Thymus (tissue), 11 donors: ENCODE data around the gene KLHL21. TPM values are rescaled to one million over a fixed set of nuclear protein-coding genes. Genes with fewer than 3 reads are reported as not detected.

Experiments
- DNase-seq, 9 donors: peaks; one replicate each; pipeline ENCODE4 v3.0.0-alpha.2; 2013; ENCODE audit warnings: low spot score in 9 of 9, low read depth in 6 of 9, missing footprints in 1 of 9
- H3K27ac ChIP-seq, 2 donors: one replicate each; pipeline ENCODE4 v1.5.1; 2013; ENCODE audit warnings: control low read depth in 1 of 2, low read depth in 1 of 2, low read length in 1 of 2, mild to moderate bottlenecking in 1 of 2, moderate library complexity in 1 of 2
- H3K27me3 ChIP-seq, 2 donors: one replicate each; pipeline ENCODE4 v1.5.1; 2013; ENCODE audit warnings: low read length in 1 of 2; ENCODE audit not compliant: control insufficient read depth in 2 of 2, insufficient read depth in 1 of 2
- H3K36me3 ChIP-seq, 2 donors: one replicate each; pipeline ENCODE4 v1.5.1; 2013; ENCODE audit warnings: low read length in 1 of 2, mild to moderate bottlenecking in 1 of 2, moderate library complexity in 1 of 2; ENCODE audit not compliant: control insufficient read depth in 2 of 2, insufficient read depth in 2 of 2
- H3K4me1 ChIP-seq, 2 donors: one replicate each; pipeline ENCODE4 v1.5.1; 2013; ENCODE audit warnings: low read length in 2 of 2; ENCODE audit not compliant: control insufficient read depth in 2 of 2, insufficient read depth in 2 of 2
- H3K4me3 ChIP-seq, 2 donors: one replicate each; pipeline ENCODE4 v1.5.1; 2013; ENCODE audit warnings: low read length in 2 of 2, control low read depth in 1 of 2, mild to moderate bottlenecking in 1 of 2
- H3K9me3 ChIP-seq, 2 donors: one replicate each; pipeline ENCODE4 v1.5.1; 2013; ENCODE audit warnings: low read length in 1 of 2, mild to moderate bottlenecking in 1 of 2; ENCODE audit not compliant: control insufficient read depth in 2 of 2, insufficient read depth in 1 of 2
- WGBS: extraction: QIAGEN DNeasy Blood & Tissue Kit; methylation state at CpG from one replicate; pipeline ENCODE4 v1.1.7; 2013; 5-methylcytosine and 5-hydroxymethylcytosine counted together
- polyA plus RNA-seq: library from polyadenylated mRNA; stranded (reverse); fragments of 200-250 nt; gene quantifications from one replicate; pipeline ENCODE4 v1.2.3, GENCODE V29; 2013
- total RNA-seq: library from RNA; stranded (reverse); fragments of 120-200 nt; gene quantifications from one replicate; pipeline ENCODE4 v1.2.4, GENCODE V29; 2013
- donor health status: healthy.

KLHL21 gene
- total and polyA plus RNA-seq, 2 donors, result 8.0 to 13.6 TPM

- 95% methylated on average over 7 of the region's 7 CpGs for WGBS
- H3K9me3 ChIP-seq, result peaks cover 0 to 1% of the 10 kb centered on the region in 2 donors
- DNase-seq, result no peak
- no peak overlapping the region for H3K27ac ChIP-seq
- peaks cover 15 to 26% of the 10 kb centered on the region in 2 donors for H3K4me1 ChIP-seq
- H3K36me3 ChIP-seq, result peaks cover 51 to 62% of the 10 kb centered on the region in 2 donors
- H3K27me3 ChIP-seq, result peaks cover 0 to under 1% of the 10 kb centered on the region in 2 donors
- no peak overlapping the region for H3K4me3 ChIP-seq
These were observed 6.3 kb downstream of the KLHL21 start for GRCh38 chr1:6596351-6596750.

GRCh38 chr1:6594977-6595740 lies 7.5 kb downstream of the KLHL21 start:
- Histone ChIP-seq H3K36me3 (peaks cover 56 to 68% of the 10 kb centered on the region in 2 donors), H3K27ac (no peak overlapping the region), H3K9me3 (peaks cover 0 to 1% of the 10 kb centered on the region in 2 donors), H3K4me1 (peaks cover 15 to 19% of the 10 kb centered on the region in 2 donors), H3K27me3 (no peaks in the 10 kb centered on the region), H3K4me3 (no peak overlapping the region)
- no peak for DNase-seq
- WGBS, result 94% methylated on average over 11 of the region's 11 CpGs

GRCh38 chr1:6593810-6594209 lies 8.9 kb downstream of the KLHL21 start:
- Histone ChIP-seq H3K27ac (no peak overlapping the region), H3K4me3 (no peak overlapping the region), H3K36me3 (peaks cover 66 to 77% of the 10 kb centered on the region in 2 donors), H3K9me3 (peaks cover 0 to 1% of the 10 kb centered on the region in 2 donors), H3K4me1 (peaks cover 6% of the 10 kb centered on the region in 2 donors), H3K27me3 (no peaks in the 10 kb centered on the region)
- no peak for DNase-seq
- WGBS, result 98% methylated on average over 15 of the region's 15 CpGs

DNA sequence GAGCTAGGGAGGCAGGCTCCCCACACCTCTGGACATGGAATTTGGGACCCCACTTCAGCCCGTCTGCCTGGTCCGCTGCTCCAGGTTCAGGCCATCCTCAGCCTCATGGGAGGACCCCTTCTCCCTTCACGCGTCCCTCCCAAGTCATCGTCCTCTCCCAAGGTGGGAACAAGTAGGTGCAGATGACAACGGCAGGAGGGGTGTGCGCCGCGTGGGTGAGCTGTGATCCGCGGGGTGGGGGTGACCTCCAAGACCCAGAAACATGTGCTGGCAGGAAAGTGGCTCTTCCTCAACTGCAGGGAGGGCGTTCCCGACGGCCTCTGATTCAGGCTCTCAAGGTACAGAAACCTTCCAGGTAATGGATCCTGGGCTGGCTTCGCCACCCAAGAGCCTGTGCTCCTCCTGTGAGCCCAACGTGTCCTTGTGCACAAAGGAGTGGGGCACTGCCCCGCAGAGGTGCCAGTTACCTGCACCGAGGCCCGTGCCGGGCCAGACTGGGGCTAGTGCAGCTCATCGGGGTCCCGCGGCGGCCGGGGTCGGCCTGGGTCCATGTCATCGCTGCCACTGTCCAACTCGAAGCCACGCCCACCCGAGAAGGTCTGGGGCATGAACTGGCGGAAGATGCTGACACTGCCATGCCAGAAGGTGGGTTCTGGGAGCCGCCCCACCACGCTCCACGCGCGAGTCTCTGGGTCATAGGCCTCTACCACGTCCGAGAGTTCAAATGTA lies 9.6 kb downstream of the KLHL21 start:
- Histone ChIP-seq H3K27ac (no peak overlapping the region), H3K27me3 (no peaks in the 10 kb centered on the region), H3K4me1 (peaks cover 12% of the 10 kb centered on the region in 2 donors), H3K36me3 (peaks cover 69 to 80% of the 10 kb centered on the region in 2 donors), H3K9me3 (peaks cover 0 to 1% of the 10 kb centered on the region in 2 donors), H3K4me3 (no peak overlapping the region)
- DNase-seq, result no peak
- 97% methylated on average over 38 of the region's 38 CpGs for WGBS

DNA sequence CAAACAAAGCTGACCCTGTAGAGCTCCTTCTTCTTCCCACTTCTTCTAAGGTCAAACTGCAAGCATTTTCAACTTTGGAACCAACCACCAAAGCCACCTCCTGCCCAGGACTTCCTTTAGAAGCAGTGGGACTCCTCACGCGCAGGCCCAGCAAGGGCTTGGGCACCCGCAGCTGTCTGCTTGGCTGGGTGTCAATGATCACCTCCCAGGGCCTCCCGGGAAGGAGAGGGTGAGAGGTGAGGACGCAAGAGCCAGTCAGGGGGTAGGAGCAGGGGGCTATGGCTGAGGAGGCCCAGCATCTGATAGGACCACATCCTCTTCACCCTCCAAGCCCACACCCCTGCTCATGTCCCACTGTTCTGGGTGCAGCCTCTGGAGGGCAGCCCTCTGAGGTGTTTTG lies 10.2 kb downstream of the KLHL21 start:
- no peak for DNase-seq
- 41% methylated on average over 5 of the region's 5 CpGs for WGBS
- Histone ChIP-seq H3K27ac (no peak overlapping the region), H3K4me1 (peaks cover 18% of the 10 kb centered on the region in 2 donors), H3K4me3 (no peak overlapping the region), H3K36me3 (peaks cover 67 to 76% of the 10 kb centered on the region in 2 donors), H3K27me3 (no peaks in the 10 kb centered on the region), H3K9me3 (peaks cover 0 to 1% of the 10 kb centered on the region in 2 donors)

DNA sequence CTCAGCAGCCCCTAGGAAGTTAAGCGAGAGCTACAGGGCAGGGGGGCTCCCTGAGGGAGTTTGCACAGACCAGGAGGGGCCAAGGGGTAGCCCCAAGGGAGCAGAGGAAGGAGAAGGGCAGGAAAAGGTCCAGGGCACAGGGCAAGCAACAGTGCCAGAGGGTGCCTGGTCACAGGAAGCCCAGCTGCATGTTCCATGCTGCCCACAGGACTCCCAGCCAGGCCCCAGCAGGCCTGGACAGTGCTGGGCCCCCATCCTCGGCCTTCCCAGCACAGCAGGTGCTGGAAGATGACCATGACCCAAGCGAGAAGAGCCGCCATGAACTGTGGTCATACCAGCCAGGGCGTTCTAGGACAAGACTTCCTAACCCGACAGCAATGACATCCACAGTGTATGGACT lies 11.0 kb downstream of the KLHL21 start:
- peaks cover 0 to 1% of the 10 kb centered on the region in 2 donors for H3K9me3 ChIP-seq
- peaks cover 59 to 70% of the 10 kb centered on the region in 2 donors for H3K36me3 ChIP-seq
- H3K4me3 ChIP-seq, result no peak overlapping the region
- H3K27me3 ChIP-seq, result no peaks in the 10 kb centered on the region
- no peak overlapping the region for H3K27ac ChIP-seq
- DNase-seq, result no peak
- 94% methylated on average over 6 of the region's 6 CpGs for WGBS
- peaks cover 23 to 25% of the 10 kb centered on the region in 2 donors for H3K4me1 ChIP-seq

- H3K9me3 ChIP-seq, result peaks cover 0 to 1% of the 10 kb centered on the region in 2 donors
- no peak overlapping the region for H3K4me3 ChIP-seq
- peaks cover 23 to 25% of the 10 kb centered on the region in 2 donors for H3K4me1 ChIP-seq
- WGBS, result 34% methylated on average over 13 of the region's 13 CpGs
- no peak overlapping the region for H3K27ac ChIP-seq
- no peaks in the 10 kb centered on the region for H3K27me3 ChIP-seq
- DNase-seq, result no peak
- peaks cover 57 to 72% of the 10 kb centered on the region in 2 donors for H3K36me3 ChIP-seq
These were observed 11.4 kb downstream of the KLHL21 start for GRCh38 chr1:6591222-6591621.

DNA sequence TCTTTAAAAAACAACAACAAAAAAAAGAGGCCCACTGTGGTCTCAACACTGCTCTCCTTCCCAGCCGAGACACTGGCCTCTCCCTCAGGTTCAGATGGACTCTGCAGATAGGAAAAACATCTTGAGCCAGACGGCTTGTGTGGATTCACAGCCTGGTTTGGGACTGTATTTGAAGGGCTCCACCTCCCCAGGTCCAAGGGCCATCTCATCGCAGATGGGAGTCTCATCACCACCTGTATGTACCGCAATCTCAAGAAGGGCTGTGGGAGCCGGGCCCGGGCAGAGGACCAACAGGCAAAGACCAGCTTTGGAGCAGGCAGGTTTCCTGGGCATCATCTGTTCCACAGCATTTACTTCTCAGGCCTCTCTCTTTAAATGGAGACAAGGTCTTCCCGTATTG lies 12.6 kb downstream of the KLHL21 start:
- Histone ChIP-seq H3K9me3 (peaks cover 0 to 1% of the 10 kb centered on the region in 2 donors), H3K4me1 (peaks cover 23 to 25% of the 10 kb centered on the region in 2 donors), H3K36me3 (peaks cover 53 to 67% of the 10 kb centered on the region in 2 donors), H3K27me3 (no peaks in the 10 kb centered on the region), H3K4me3 (no peak overlapping the region), H3K27ac (no peak overlapping the region)
- DNase-seq, result no peak
- 99% methylated on average over 7 of the region's 7 CpGs for WGBS

GRCh38 chr1:6588893-6589520 lies 13.7 kb downstream of the KLHL21 start:
- H3K4me3 ChIP-seq, result no peak overlapping the region
- DNase-seq, result no peak
- peaks cover 23 to 25% of the 10 kb centered on the region in 2 donors for H3K4me1 ChIP-seq
- peaks cover 51 to 59% of the 10 kb centered on the region in 2 donors for H3K36me3 ChIP-seq
- H3K27ac ChIP-seq, result no peak overlapping the region
- WGBS, result 93% methylated on average over 24 of the region's 24 CpGs
- no peaks in the 10 kb centered on the region for H3K27me3 ChIP-seq
- peaks cover 0 to 1% of the 10 kb centered on the region in 2 donors for H3K9me3 ChIP-seq
